MM.1S (cell line): ENCODE results near the gene TERC.

Experiments
- CTCF ChIP-seq: fragments of 300-600 bp; sonication (generic); IDR thresholded peaks from 2 replicates; pipeline ENCODE4 v1.5.1; 2016; ENCODE audit warnings: antibody characterized with exemption, low read length, mixed read lengths
- EZH2phosphoT487 ChIP-seq: fragments of 300-600 bp; sonication (generic); IDR thresholded peaks from 2 replicates; pipeline ENCODE4 v1.6.1; 2018; ENCODE audit warnings: antibody characterized with exemption, low read length

GRCh38 chr3:169751875-169752274 is 13.0 kb downstream of the TERC start:
- no peak for TF ChIP-seq CTCF
- no peak for TF ChIP-seq EZH2phosphoT487
